Smooth muscle cell (in vitro differentiated cells): ENCODE data around the gene NCK2. TPM values are rescaled to one million over a fixed set of nuclear protein-coding genes. Genes with fewer than 3 reads are reported as not detected.

ENCODE experiments used
- DNase-seq: peaks from one replicate; lab custom pipeline; 2025; ENCODE audit not compliant: unreplicated experiment; lab: John Stamatoyannopoulos, UW
- H2AFZ ChIP-seq: fragments of 200-600 bp; sonication (generic); 2 replicates; pipeline ENCODE4 v1.6.0; 2016; ENCODE audit warnings: antibody characterized with exemption, low read depth, mild to moderate bottlenecking
- H3F3A ChIP-seq: fragments of 200-600 bp; sonication (generic); 2 replicates; pipeline ENCODE4 v1.6.0; 2017; ENCODE audit warnings: antibody characterized with exemption, low read depth
- H3K27ac ChIP-seq: fragments of 200-600 bp; sonication (generic); 2 replicates; pipeline ENCODE4 v1.5.1; 2016; ENCODE audit warnings: low read depth, mild to moderate bottlenecking
- H3K27me3 ChIP-seq: fragments of 200-600 bp; sonication (generic); 2 replicates; pipeline ENCODE4 v1.6.1; 2016; ENCODE audit warnings: low read depth, mild to moderate bottlenecking
- H3K36me3 ChIP-seq: fragments of 200-600 bp; sonication (generic); 2 replicates; pipeline ENCODE4 v1.5.1; 2016; ENCODE audit warnings: low read depth
- H3K4me1 ChIP-seq: fragments of 200-600 bp; sonication (generic); 2 replicates; pipeline ENCODE4 v1.5.1; 2016; ENCODE audit warnings: low read depth
- H3K4me2 ChIP-seq: fragments of 200-600 bp; sonication (generic); 2 replicates; pipeline ENCODE4 v1.6.0; 2016; ENCODE audit warnings: mild to moderate bottlenecking
- H3K4me3 ChIP-seq: fragments of 200-600 bp; sonication (generic); 2 replicates; pipeline ENCODE4 v1.5.1; 2016; ENCODE audit warnings: mild to moderate bottlenecking
- H3K79me2 ChIP-seq: fragments of 200-600 bp; sonication (generic); 2 replicates; pipeline ENCODE4 v1.6.0; 2016; ENCODE audit warnings: low read depth, mild to moderate bottlenecking
- H3K9ac ChIP-seq: fragments of 200-600 bp; sonication (generic); 2 replicates; pipeline ENCODE4 v1.6.0; 2016; ENCODE audit warnings: low read depth
- H3K9me3 ChIP-seq: fragments of 200-600 bp; sonication (generic); replicated peaks from 2 replicates; pipeline ENCODE4 v1.5.1; 2016; ENCODE audit warnings: low read depth
- H4K20me1 ChIP-seq: fragments of 200-600 bp; sonication (generic); 2 replicates; pipeline ENCODE4 v1.6.0; 2016; ENCODE audit warnings: low read depth
- WGBS: methylation state at CpG from one replicate; pipeline ENCODE4 v1.1.7; 2016; ENCODE audit warnings: low lambda C conversion rate; 5-methylcytosine and 5-hydroxymethylcytosine counted together
- polyA plus RNA-seq: library from polyadenylated mRNA; unstranded; fragments of >200 nt; fragmentation: Nextera tagmentation; extraction: Ambion mirVana; gene quantifications from 2 replicates; pipeline ENCODE4 v1.2.1, GENCODE V29; 2016
- total RNA-seq: library from RNA; depleted of rRNA; stranded (reverse); fragments of >200 nt; gene quantifications from 2 replicates; pipeline ENCODE4 v1.2.3, GENCODE V29; 2014
- TF ChIP-seq, protein P1 (sequence below): fragments of 200-600 bp; sonication (generic); IDR thresholded peaks from 2 replicates; pipeline ENCODE4 v1.5.1; 2017; ENCODE audit warnings: borderline replicate concordance, mild to moderate bottlenecking, antibody characterized with exemption; ENCODE audit not compliant: insufficient read depth, poor library complexity, severe bottlenecking

The NCK2 gene
- total and polyA plus RNA-seq, 2 experiments from 2014 or later, result 29.0 to 50.5 TPM

DNA sequence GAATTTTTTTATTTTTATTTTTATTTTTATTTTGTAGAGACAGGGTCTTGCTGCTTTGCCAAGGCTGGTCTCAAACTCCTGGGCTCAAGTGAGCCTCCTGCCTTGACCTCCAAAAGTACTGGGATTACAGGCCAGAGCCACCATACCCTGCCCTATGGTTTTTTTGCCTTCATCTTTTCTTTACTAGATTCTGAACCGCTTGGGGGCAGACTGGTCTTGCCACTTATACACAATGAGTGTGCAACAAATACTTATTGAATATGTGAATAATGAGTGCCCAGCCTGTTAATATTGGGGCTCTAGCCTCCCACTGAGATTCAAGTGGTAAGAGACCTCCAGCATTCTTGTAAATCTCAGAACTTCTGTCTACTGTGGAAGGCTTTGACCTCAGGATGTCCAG is 3.9 kb downstream of the NCK2 start:
- no peak overlapping the region for H3K4me3 ChIP-seq
- H3K9ac ChIP-seq, result no peak overlapping the region
- no peaks in the 10 kb centered on the region for H3K36me3 ChIP-seq
- DNase-seq, result no peak
- H3K27me3 ChIP-seq, result no peaks in the 10 kb centered on the region
- whole genome bisulfite sequencing, result 78% methylated on average over 1 of the region's 1 CpG
- H4K20me1 ChIP-seq, result peaks cover 83% of the 10 kb centered on the region
- TF ChIP-seq, protein P1, sequence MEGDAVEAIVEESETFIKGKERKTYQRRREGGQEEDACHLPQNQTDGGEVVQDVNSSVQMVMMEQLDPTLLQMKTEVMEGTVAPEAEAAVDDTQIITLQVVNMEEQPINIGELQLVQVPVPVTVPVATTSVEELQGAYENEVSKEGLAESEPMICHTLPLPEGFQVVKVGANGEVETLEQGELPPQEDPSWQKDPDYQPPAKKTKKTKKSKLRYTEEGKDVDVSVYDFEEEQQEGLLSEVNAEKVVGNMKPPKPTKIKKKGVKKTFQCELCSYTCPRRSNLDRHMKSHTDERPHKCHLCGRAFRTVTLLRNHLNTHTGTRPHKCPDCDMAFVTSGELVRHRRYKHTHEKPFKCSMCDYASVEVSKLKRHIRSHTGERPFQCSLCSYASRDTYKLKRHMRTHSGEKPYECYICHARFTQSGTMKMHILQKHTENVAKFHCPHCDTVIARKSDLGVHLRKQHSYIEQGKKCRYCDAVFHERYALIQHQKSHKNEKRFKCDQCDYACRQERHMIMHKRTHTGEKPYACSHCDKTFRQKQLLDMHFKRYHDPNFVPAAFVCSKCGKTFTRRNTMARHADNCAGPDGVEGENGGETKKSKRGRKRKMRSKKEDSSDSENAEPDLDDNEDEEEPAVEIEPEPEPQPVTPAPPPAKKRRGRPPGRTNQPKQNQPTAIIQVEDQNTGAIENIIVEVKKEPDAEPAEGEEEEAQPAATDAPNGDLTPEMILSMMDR, result no peak
- H3K4me2 ChIP-seq, result peak overlapping the region; percentile 0
- peaks cover 3% of the 10 kb centered on the region for H3K4me1 ChIP-seq
- peak overlapping the region; percentile 68 for H3K27ac ChIP-seq
- no peaks in the 10 kb centered on the region for H3K9me3 ChIP-seq
- H3F3A ChIP-seq, result peaks cover 1% of the 10 kb centered on the region
- H3K79me2 ChIP-seq, result peaks cover 86% of the 10 kb centered on the region
- no peak overlapping the region for H2AFZ ChIP-seq

DNA sequence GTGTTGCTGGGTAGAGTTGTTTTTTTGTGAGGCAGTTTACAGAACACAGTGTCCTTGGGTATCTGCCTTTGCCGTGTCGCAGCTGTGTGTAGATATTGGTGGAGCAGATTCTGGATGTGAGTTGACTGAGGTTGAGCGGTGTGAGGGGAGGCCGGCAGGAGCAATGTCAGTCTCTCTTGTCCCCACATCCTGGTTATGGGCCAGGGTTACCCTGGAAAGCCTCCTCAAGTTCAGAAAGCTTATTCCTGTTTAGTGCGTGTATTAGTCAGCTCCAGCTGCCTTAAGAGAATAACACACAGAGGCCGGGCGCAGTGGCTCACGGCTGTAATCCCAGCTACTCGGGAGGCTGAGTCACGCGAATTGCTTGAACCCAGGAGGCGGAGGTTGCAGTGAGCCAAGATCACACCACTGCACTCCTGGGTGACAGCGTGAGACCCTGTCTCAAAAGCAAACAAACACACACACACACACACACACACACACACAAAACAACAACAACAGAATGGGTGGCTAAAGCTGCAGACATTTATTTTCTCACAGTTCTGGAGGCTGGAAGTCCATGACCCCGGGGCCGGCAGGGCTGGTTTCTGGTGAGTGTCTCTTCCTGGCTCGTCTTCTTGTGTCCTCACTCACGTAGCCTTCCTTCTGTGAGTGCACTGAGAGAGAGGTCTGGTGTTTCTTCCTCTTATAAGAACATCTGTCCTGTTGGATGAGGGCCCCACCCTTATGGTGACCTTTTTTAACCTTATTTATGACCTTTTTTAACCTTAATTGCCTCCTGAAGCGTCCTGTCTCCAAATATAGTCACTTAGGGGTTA is 5.1 kb downstream of the NCK2 start:
- peaks cover 95% of the 10 kb centered on the region for H4K20me1 ChIP-seq
- no peaks in the 10 kb centered on the region for H3K36me3 ChIP-seq
- no peak overlapping the region for H3K4me2 ChIP-seq
- peak overlapping the region; percentile 68 for H3K27ac ChIP-seq
- 66% methylated on average over 18 of the region's 18 CpGs for WGBS
- no peak overlapping the region for H3K9ac ChIP-seq
- H3K4me1 ChIP-seq, result no peaks in the 10 kb centered on the region
- H3K4me3 ChIP-seq, result no peak overlapping the region
- no peaks in the 10 kb centered on the region for H3K9me3 ChIP-seq
- no peak for DNase-seq
- no peaks in the 10 kb centered on the region for H3K27me3 ChIP-seq
- TF ChIP-seq, protein P1, result no peak
- peaks cover 98% of the 10 kb centered on the region for H3K79me2 ChIP-seq
- H2AFZ ChIP-seq, result no peak overlapping the region
- no peaks in the 10 kb centered on the region for H3F3A ChIP-seq

DNA sequence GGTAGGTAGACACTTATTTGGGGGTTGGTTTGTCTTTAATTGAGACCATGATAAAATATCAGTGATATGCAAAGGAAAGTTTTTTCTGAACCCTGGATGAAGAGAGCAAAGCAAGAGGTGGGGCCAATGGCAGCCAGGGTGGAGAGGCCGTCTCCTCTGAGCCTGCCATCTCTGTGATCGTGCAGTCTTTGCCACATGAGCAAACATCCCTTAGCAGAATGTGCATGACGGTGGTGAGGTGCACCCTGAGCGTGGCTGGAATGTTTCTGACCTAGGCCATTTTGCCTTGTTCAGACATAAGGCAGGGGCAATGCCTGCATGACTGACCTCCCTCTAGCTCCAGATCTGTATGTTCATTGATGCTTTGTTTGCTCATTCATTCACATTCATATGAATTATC is 6.0 kb downstream of the NCK2 start:
- TF ChIP-seq, protein P1, result no peak
- no peaks in the 10 kb centered on the region for H3K27me3 ChIP-seq
- H4K20me1 ChIP-seq, result peaks cover 100% of the 10 kb centered on the region
- 94% methylated on average over 4 of the region's 4 CpGs for WGBS
- H3K4me1 ChIP-seq, result no peaks in the 10 kb centered on the region
- DNase-seq, result no peak
- no peaks in the 10 kb centered on the region for H3K36me3 ChIP-seq
- H3K9me3 ChIP-seq, result no peaks in the 10 kb centered on the region
- H3F3A ChIP-seq, result no peaks in the 10 kb centered on the region
- no peak overlapping the region for H3K9ac ChIP-seq
- no peak overlapping the region for H2AFZ ChIP-seq
- peaks cover 100% of the 10 kb centered on the region for H3K79me2 ChIP-seq
- H3K4me3 ChIP-seq, result no peak overlapping the region
- no peak overlapping the region for H3K27ac ChIP-seq
- H3K4me2 ChIP-seq, result no peak overlapping the region

DNA sequence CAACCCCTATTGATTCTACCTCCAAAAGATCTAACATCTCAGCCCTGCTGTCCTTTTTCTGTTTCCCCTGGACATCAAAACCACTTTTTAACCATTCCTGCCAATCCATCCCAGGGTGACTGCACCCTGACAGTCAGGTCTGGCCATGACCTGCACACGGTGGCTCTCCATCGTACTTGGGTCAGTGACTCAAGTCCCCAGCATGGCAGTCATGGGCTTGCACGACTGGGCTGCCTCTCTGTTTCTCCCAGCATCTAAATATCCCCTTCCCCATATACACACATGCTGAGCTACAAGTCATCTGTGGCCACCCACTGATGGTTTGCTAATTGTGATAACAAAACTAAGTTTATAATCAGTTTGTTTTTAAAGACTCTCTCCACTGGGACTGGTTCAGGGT is 6.6 kb downstream of the NCK2 start:
- no peak overlapping the region for H3K4me2 ChIP-seq
- no peak for DNase-seq
- H3K4me1 ChIP-seq, result no peaks in the 10 kb centered on the region
- WGBS, result 93% methylated on average over 3 of the region's 3 CpGs
- H3K9me3 ChIP-seq, result no peaks in the 10 kb centered on the region
- TF ChIP-seq, protein P1, result no peak
- no peak overlapping the region for H3K9ac ChIP-seq
- no peak overlapping the region for H2AFZ ChIP-seq
- H3K4me3 ChIP-seq, result no peak overlapping the region
- H3K79me2 ChIP-seq, result peaks cover 100% of the 10 kb centered on the region
- H3K27ac ChIP-seq, result no peak overlapping the region
- H3K36me3 ChIP-seq, result no peaks in the 10 kb centered on the region
- H3F3A ChIP-seq, result no peaks in the 10 kb centered on the region
- H4K20me1 ChIP-seq, result peaks cover 100% of the 10 kb centered on the region
- H3K27me3 ChIP-seq, result no peaks in the 10 kb centered on the region
